HG02973 (cell line): ENCODE measurements around the gene C1QTNF6.
"Not testable (repeated sequence)": the region's sequence is repeated elsewhere in the genome, so short reads cannot be mapped to it uniquely, and the experiment has no call there.

Experiments used
- ATAC-seq: cut with Tn5 transposase; IDR thresholded peaks from one replicate; pipeline ENCODE4 v1.9.1; 2021; ENCODE audit warnings: moderate library complexity; ENCODE audit not compliant: unreplicated experiment

The C1QTNF6 gene

GRCh38 chr22:37178350-37179125 lies 9.5 kb downstream of the C1QTNF6 start:
- ATAC-seq: no peak

GRCh38 chr22:37177755-37178154 lies 10.3 kb downstream of the C1QTNF6 start:
- no peak for ATAC-seq

GRCh38 chr22:37177221-37177620 lies 10.8 kb downstream of the C1QTNF6 start:
- no peak for ATAC-seq

DNA sequence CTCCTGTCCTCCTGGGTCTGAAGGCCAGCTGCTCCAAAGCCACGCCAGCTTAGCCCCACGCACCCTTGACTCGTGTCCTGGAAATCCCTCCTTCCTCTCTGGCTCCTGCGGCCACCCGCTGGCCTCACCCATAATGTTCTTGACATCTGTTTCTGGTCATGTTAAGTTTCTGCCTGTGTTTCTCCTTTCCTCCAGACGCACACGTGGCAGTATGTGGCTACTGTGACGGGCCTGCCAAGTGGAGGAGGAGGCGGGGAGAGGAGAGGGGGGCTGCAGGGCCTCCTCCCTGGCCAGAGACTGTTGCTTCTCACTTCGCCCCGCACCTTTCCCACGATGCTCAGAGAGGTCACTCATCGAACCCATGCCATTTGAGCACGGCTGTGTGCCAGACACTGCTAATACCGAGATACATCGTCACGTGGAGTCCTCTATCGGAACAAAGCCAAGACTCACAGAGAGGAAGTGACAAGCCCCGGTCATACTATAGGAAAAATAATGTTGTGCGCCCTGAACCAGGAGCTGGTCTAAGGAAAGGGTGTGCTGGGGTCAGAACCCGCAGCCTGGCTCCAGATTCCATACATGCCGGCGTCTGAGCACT lies 11.5 kb downstream of the C1QTNF6 start:
- no peak for ATAC-seq

GRCh38 chr22:37175414-37176281 lies 12.4 kb downstream of the C1QTNF6 start:
- ATAC-seq: no peak

GRCh38 chr22:37174964-37175363 lies 13.1 kb downstream of the C1QTNF6 start:
- ATAC-seq: no peak

GRCh38 chr22:37173709-37174108 lies 14.3 kb downstream of the C1QTNF6 start:
- ATAC-seq: no peak

- ATAC-seq: no peak
Measured at GRCh38 chr22:37172266-37173245, 15.5 kb downstream of the C1QTNF6 start.

DNA sequence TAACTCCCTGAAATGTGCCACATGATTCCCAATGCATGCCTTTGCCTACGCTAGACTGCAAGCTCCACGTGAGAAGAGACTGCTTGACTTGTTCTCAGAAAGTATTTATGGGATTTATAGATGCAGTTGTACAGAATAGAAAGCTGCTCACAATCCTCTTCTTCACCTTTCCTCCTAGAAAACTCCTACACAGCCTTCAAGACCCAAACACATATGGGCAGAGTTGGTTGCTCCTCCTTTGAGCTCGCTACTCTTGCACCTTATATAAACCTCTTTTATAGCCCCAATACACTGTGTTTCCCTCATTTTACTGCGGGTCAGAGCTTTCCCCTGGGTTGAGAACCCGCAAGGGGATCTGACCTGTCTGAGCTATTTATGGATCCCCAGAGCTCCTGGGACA lies 16.4 kb downstream of the C1QTNF6 start:
- no peak for ATAC-seq

GRCh38 chr22:37170689-37171405 lies 17.2 kb downstream of the C1QTNF6 start:
- not testable (repeated sequence) for ATAC-seq

- no peak for ATAC-seq
Measured at GRCh38 chr22:37169947-37170688, 17.9 kb downstream of the C1QTNF6 start.

GRCh38 chr22:37169406-37169805 lies 18.6 kb downstream of the C1QTNF6 start:
- no peak for ATAC-seq

DNA sequence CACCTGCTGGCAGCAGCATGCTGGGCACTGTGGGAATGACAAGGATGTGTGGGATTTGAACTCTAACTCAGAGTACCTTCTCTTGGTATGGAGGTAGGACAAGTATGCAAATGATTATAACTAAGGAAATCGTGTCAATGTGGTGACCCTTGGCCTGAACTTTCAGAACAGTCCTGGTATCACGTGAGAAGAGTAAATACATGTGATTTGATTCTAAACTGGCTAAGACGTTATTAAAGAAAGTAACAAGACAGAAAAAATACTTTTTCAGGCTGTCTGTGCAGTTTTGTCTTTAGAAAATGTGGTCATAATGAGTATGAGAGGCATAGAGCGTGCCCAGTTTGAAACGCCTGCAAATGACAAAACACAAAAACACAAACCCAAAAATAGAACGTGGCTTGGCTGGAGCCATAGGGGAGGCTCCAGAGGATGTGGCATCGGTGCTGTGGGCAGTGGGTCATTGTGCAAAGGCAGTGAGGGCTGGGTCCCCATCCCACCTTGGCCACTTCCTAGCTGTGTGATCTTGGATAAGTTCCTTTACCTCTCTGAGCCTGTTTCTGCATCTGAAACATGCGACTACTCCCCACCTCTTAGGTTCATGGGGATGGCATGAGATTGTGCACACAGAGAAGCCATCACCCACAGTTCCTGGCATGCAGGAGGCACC lies 19.9 kb downstream of the C1QTNF6 start:
- no peak for ATAC-seq

DNA sequence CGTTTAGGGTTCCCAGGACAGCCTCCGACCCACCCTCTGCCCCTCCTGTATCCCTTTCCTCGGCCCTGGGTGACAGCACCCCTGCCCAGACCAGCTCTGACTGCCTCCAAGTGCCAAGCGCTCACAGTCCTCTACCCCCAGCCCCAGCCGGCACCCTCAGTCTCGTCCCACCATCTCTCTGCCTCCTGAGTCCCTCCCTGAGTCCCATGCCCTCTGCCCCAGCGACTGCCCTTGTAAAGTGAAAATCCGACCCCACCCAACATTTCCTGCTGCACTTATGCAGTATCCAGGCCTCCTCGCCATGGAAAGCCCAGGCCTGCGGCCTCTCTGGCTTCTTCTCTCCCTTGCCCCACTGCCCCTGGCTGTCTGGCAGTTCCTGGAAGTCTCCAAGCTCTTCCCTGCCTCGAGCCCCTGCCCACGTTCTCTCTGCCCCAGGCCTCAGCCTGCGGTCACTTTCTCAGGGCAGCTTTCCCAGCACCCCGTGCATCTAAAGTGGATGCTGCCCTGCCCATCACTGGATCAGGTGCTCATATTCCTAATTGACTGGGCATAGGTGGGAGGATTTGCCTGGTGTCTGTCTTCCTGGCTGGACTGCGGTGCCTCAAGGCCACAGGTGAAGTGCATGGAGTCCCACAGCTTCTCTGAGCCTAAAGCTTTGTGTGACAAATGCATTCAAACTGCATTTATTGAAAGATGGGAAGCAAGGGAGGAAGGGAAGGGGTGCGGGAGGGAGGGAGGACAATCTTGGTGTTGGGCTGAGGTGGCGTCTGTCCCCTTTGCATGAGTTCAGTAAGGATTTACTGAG lies 20.7 kb downstream of the C1QTNF6 start:
- no peak for ATAC-seq

DNA sequence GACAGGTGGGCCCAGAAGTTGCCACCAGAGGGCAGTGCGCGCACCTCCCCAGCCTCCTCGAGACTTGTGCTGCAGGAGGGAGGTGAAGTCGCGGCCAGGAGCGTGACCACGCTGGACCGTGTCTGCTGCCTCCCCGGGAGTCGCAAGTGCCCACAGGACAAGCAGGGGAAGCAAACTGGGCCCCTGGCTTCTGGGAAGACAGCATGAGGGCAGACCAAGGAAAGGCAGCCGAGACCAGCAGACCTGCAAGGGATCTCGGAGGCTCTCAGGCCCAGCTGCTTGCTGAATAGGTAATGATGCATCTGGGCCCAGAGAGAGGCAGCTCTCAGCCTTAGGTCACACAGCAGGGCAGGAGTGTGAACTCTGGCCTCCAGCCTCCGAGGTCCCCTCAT lies 21.4 kb downstream of the C1QTNF6 start:
- no peak for ATAC-seq

GRCh38 chr22:37165940-37166674 lies 21.9 kb downstream of the C1QTNF6 start:
- ATAC-seq: no peak

- no peak for ATAC-seq
Measured at GRCh38 chr22:37165066-37165465, 23.0 kb downstream of the C1QTNF6 start.
